GM04504 (cell line): Measurements from ENCODE around the gene CCDC83.
A peak's percentile ranks its signal among the peaks of the same experiment; 100 is the strongest.
"Not testable (repeated sequence)": the region's sequence is repeated elsewhere in the genome, so short reads cannot be mapped to it uniquely, and the experiment has no call there.

Experiments
- DNase-seq: peaks from one replicate; pipeline ENCODE4 v3.0.0-alpha.2; 2012; ENCODE audit warnings: low read depth

Gene CCDC83

DNA sequence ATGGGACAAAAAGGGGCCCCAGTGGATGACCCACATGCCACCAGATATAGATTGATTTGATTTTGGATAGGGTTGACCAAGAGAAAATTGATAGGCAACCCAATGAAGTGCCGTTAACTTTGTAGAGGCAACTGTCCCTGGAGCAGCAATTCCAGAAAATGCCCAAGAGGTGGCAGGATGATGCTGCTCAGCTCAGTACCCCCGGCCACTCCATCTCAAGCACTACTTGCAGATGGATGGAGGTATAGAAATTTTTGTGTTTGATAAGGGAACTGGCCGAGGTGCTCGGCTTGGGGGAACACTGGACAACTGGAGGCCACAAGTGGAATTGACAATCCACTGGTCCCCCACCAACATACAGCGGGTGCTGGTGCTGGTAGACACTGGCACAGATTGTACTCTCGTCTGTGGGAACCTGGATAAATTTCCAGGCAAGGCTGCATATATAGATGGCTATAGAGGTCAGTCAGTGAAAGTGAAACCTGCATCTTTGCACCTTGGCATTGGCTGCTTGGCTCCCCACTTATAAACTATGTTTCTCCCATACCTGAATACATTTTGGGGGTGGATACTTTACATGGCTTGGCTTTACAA is 86.3 kb downstream of the CCDC83 start:
- peak; percentile 37 for DNase-seq

DNA sequence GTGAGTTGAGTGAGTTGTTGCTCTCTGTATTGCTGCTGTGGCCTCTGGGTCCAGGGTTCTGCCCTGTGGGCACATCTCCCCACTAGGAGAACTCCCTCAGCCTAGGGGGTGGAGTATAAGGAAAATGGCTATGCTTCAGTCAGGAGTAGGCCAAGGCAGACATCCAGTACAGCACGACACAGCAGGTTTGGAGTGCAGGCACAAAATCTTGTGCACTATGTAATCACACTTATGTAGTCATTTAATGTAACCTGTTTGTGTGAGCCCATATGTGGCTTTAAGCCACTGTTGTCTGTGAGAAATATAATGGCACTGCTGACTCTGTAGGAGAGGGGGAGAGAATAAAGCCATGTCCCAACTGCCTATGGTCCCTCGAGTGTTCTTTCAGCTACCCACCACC is 90.1 kb downstream of the CCDC83 start:
- no peak for DNase-seq

DNA sequence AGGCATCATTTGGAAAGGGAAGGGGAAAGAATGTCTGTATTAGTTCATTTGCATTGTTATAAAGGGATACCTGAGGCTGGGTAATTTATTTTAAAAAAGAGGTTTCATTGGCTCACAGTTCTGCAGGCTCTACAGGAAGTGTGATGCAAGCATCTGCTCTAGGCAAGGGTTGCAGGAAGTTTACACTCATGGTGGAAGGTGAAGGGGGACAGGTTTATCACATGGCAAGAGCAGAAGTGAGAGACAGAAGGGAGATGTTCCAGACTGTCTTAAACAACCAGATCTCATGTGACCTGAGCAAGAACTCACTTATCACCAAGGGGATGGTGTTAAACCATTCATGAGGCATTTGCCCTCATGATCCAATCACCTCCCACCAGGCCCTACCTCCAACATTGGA is 90.6 kb downstream of the CCDC83 start:
- no peak for DNase-seq

DNA sequence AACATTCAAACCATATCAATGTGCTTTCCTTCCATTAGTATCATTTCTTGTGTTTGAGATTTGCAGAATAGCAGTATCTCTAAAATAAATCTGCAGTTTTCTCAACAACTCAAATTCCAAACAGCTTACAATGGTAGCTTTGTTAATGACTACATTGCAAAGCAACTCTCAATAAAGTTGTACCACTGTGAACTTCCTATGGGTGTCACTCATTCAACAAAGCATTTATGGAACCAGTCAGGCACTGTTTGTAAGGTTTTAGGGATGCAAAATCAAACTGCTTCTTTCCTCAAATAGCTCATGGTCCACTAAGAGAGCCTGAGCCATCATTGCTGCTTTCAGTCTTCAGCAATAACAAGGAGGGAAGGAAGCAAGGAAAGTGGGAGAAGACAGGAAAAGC is 91.0 kb downstream of the CCDC83 start:
- no peak for DNase-seq

DNA sequence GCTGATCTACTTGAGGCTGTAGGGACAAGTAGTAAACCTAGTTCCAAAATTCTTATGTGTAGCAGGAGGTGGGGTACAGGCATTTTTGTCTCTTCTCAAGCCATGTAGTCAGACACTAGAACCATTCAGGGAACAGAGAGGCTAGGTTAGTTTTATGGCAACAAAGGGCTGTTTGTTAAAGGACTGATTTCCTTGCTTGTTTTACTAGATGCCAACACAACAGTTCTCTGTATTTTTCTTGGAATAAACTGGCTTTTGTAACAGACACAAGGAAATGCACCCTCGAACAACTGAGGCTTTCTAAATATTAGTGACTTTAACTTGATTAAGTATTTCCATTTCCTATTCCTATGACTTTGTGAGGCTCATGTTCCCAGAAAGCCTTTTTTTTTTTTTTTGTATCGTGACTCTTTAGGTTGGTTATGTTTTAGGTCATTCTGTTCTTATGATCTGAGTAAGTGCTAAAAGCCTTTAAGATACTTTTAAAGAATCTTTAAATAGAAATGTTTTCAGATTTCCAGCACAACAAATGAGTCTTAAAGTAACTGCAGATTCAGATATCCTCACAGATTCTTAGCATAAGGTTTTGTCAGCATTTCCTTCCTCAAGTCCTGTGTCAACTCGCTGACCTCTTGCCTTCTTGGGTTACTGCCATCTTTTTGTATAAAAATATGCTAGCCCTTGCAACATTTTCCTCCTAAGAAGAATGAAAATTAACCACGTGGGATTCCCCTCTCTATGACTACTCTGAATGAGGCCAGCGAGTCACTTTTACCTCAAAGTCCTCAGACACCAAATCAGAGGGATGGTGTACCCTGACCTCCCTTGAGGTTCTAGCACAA is 92.5 kb downstream of the CCDC83 start:
- DNase-seq, result peak; percentile 78

DNA sequence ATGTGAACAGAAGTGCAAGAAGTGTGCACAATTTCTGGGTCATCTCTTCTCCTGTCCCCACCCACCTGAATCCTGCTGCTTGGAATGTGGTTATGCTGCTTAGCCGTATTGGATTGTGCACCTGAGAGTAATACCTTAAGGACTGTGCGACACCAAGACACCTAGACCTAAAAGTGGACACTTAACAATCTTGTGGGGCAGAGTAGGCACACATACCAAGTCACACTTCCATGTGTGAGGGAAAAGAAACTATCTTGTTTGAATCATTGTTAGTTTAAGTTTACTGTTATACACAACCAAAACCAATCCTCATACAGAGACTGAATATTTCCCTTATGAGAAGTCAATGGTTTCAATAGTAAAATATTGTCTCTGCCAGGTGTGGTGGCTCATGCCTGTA is 93.7 kb downstream of the CCDC83 start:
- no peak for DNase-seq

DNA sequence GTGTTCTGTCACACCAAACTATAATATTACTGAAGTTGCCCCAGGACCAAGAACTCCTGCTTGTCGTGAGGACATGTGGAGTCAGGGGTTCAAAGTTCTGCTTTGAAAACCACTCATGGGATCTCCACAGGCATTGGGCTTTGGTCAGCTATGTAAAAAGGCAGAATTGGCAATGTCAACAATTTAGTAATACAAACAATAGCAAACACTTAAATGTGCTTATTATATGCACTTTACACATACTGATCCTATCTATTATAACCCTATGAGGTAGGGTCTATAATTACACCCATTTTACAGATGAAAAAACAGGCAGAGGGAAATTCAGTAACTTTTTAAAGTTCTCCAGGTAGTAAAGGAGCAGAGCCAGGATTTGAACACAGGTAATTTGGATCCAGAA is 94.6 kb downstream of the CCDC83 start:
- no peak for DNase-seq

DNA sequence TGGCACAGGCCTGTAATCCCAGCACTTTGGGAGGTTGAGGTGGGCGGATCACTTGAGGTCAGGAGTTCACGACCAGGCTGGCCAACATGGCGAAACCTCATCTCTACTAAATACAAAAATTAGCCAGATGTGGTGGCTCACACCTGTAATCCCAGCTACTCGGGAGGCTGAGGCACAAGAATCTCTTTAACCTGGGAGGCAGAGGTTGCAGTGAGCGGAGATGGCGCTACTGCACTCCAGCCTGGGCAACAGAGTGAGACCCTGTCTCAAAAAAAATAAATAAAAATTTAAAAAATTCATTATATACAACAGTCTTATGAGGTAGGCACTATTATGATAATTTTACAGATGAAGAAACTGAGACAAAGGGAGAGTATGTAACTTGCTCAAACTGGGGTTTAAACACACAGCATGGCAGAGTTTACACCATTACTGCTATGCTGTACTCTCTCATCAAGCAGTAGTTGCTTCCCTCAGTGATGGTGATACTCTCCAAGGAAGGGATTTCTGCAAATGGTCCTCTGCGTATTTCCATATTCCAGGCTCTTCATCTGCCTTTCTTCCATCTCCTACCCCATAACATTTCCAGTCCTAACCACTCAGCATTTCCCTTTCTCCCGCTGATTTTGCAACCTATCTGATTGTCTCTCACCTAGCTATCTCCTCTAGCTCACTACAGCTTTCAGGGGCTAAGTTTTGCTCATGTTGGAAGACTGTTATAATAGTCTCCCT is 95.3 kb downstream of the CCDC83 start:
- DNase-seq, result no peak

DNA sequence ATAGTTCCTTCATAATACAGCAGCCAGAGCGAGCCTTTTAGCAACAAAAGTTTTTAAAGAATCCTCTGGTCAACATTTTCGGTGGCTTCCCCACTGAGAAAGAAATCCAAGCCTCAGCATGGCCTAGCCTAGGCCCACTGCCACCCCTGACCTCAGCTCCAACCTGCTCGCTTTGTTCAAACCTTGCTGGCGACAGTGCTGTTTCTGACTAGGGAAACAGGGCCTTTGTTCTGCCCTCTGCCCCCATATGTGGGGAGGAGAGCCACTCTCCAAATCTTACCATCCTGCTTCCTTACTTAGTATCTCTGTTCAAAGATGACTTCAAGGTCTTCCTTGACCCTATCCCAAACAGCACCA is 95.8 kb downstream of the CCDC83 start:
- no peak for DNase-seq

DNA sequence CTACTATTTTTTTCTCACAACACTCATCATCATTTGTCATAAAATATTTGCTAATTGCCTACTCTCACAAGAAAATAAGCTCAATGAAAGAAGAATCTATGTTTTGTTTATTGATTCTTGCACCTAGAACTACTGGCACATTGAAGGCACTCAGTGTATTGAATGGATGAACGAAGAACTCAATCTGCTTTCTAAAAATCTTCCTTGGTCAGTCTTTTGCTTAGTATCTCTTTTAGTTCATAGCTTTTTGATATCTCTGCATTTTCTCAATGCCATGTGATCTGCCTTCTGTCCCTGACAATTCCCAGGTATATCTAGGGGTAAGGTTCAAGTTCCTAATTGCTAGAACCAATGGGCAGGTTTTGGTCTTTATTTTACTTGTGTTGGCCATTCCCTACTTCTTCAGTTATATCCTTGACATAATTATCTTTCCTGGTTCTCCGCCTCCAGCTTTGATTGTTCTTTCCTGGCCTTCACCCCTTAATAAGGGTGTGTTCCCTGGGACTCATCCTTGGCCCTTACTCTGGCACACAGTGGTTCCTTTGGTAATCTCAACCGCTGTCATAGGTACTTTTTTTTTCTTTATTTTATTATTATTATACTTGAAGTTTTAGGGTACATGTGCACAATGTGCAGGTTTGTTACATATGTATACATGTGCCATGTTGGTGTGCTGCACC is 96.4 kb downstream of the CCDC83 start:
- no peak for DNase-seq

DNA sequence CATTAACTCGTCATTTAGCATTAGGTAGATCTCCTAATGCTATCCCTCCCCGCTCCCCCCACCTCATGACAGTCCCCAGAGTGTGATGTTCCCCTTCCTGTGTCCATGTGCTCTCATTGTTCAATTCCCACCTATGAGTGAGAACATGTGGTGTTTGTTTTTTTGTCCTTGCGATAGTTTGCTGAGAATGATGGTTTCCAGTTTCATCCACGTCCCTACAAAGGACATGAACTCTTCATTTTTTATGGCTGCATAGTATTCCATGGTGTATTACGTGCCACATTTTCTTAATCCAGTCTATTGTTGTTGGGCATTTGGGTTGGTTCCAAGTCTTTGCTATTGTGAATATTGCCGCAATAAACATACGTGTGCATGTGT is 96.9 kb downstream of the CCDC83 start:
- DNase-seq, result not testable (repeated sequence)

DNA sequence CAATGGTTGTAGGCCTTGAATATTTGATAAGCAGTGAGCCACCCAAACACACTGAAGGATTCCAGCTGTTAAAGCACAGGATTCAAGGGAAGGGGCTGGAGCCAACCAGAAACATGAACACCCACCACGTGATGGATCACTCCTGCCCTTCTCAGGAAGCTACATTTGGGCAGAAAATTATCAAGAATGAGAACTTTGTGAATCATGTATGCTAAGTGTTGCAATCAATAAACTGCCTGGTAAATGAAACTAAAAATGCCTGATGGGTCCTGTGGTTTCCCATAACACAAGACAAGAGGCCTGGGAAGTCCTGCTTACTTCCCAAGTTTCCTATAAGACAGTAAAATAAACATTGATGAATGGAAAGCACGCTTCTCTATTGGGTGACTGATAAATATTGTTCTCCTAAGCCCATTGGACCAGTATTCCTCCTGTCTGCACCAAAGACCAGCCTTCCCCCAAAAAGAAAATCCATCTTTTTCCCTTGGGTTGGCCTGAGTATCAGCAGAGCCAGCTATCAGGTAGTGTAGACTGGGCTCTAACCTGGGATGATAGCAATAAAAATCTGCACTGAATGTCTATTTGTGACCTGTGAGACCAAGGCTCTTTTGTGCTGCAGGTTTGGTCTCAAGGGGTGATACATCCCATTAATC is 98.4 kb downstream of the CCDC83 start:
- no peak for DNase-seq

DNA sequence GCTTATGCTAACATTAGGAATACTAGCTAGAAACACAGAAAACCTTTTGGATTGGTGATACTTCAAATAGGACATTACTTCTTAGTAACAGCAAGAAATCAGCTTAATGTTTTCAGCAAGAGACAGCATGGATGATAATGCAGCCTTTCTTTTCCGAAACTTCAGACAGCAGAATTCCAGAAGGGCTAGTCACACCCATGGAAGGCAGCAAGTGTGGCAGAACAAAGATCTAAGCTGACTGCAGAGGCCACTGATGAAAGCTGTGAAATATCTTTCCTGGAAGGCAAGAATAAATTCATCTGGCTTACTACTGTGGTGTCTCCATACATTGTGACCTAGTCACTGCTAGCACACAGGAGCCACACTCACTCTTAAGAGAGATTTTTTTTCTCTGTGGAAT is 100.3 kb downstream of the CCDC83 start:
- DNase-seq, result no peak

DNA sequence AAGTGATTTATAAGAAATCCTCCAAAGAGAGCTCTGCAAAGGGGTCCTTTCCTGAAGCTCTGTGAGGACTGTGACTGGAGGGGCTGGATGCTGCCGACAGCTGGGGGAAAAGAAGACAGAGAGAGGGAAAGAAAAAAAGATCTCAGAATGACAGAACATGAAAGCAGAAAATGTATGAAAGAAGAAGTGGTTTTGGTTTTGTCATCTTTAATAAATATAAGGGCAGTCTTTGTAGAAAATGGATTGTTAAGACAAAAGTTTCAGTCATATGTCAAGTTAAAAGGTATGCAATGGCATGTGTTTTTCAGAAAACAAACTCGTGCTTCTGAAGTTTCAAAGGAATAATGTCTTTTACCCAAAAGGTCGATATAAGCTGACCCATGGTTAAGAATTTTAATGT is 105.5 kb downstream of the CCDC83 start:
- DNase-seq, result no peak

DNA sequence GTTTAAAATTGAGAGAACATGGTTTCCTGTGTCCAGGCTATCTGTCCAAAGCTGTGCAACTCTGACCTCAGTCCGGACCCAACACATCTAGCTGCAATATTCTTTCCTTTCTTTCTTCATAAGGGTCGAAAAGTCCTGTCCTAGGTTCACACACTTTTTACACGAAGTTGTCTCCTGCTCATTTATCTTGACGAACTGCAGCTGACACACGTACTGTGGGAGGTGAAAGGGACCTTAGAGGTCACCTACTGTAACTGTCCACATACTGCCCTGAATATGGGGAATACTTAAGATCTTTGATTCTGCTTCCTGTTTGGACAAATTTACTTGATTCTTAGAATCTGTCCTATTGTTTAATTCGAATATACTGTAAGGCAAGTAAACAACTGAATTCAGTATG is 105.9 kb downstream of the CCDC83 start:
- no peak for DNase-seq

DNA sequence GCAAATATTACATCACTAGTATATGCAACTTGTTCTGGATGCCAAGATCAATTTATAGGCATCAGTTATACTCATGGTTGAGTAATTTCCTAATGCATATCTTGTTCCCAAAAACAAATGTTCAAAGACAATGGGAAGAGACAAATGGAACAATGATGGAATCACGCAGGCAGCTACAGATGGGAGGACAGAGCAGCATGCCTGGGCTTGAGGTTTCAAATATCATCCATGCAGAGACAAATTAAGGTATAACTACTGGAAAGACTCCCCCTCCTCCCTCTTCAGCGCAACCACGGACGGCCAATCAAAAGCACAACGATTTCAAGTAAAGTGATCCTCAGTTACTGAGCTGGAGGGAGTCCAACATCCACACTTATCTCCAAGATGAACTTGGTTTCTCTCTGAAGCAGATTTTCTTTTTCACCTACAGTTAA is 106.8 kb downstream of the CCDC83 start:
- DNase-seq, result no peak

DNA sequence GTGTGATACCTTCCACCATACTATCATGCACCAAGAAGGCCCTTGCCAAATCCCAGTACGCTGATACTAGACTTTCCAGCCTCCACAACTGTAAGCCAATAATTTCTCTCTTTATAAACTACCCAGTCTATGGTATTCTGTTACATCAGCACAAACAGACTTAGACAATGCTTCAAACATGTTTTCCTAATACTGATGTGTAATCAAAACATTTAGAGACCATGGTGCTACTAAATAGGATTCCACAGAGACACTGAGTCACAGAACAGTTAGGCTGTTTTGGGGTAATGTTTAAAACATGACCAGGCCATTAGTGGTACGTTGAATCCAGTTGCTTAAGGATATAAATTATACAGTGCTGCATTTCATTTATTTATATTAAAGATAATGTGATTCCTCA is 110.0 kb downstream of the CCDC83 start:
- DNase-seq, result no peak

DNA sequence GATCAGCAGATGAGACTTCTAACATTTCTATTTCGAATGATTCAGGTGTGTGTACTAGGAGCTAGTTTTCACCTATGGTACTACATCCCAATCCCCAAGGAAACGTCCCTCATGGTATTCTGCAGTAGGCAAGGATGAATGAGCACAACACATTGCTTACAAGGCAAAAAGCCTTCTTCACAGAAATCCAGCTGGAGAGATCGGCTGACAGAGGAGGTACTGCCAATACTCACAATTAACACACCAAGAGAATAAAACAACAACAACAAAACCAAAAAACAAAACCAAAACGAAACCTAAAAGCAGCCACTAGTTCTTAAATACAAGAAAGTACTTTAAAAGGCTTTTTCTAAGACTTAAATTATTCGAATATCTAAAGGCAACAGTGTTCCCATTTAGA is 112.3 kb downstream of the CCDC83 start:
- DNase-seq, result no peak
